Measurements from ENCODE around the gene ARHGAP15.

Gene ARHGAP15

GRCh38 chr2:143142598-143142997, 13.4 kb downstream of the ARHGAP15 start:
- TF ChIP-seq, protein P1, sequence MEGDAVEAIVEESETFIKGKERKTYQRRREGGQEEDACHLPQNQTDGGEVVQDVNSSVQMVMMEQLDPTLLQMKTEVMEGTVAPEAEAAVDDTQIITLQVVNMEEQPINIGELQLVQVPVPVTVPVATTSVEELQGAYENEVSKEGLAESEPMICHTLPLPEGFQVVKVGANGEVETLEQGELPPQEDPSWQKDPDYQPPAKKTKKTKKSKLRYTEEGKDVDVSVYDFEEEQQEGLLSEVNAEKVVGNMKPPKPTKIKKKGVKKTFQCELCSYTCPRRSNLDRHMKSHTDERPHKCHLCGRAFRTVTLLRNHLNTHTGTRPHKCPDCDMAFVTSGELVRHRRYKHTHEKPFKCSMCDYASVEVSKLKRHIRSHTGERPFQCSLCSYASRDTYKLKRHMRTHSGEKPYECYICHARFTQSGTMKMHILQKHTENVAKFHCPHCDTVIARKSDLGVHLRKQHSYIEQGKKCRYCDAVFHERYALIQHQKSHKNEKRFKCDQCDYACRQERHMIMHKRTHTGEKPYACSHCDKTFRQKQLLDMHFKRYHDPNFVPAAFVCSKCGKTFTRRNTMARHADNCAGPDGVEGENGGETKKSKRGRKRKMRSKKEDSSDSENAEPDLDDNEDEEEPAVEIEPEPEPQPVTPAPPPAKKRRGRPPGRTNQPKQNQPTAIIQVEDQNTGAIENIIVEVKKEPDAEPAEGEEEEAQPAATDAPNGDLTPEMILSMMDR (IDR thresholded peaks at IDR 0.05): no peak

GRCh38 chr2:143144813-143145455, 15.7 kb downstream of the ARHGAP15 start:
- no peak for DNase-seq (ENCODE audit: low spot score)
- Histone ChIP-seq H3K4me3 (no peak overlapping the region), H3K27ac (no peak overlapping the region)
- TF ChIP-seq, protein P1 (IDR thresholded peaks at IDR 0.05): no peak

More at GRCh38 chr2:143142598-143142997, 13.4 kb downstream of the ARHGAP15 start:
- no peak for DNase-seq (ENCODE audit: low spot score)
- no peak overlapping the region for H3K4me3 ChIP-seq
- no peak overlapping the region for H3K27ac ChIP-seq

DNA sequence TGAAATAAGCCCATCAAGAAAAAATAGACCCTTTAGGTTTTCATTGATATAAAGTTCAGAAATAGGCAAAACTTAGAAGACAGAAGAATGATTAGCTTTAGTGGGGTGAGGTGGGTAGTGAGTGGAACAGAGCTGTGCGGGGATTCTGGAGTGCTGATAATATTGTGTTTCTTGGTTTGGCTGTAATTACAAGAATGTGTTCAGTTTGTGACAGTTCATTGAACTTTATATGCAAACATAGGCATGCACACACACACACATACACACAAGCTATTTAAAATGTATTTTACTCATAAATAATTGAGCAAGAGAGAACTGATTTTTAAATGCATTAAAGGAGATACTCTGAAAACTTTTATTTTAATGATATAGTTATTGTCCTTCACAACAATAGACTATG, 17.1 kb downstream of the ARHGAP15 start:
- Histone ChIP-seq H3K4me3 (no peak overlapping the region), H3K27ac (no peak overlapping the region)
- TF ChIP-seq, protein P1 (IDR thresholded peaks at IDR 0.05): no peak
- DNase-seq (ENCODE audit: low spot score): no peak

DNA sequence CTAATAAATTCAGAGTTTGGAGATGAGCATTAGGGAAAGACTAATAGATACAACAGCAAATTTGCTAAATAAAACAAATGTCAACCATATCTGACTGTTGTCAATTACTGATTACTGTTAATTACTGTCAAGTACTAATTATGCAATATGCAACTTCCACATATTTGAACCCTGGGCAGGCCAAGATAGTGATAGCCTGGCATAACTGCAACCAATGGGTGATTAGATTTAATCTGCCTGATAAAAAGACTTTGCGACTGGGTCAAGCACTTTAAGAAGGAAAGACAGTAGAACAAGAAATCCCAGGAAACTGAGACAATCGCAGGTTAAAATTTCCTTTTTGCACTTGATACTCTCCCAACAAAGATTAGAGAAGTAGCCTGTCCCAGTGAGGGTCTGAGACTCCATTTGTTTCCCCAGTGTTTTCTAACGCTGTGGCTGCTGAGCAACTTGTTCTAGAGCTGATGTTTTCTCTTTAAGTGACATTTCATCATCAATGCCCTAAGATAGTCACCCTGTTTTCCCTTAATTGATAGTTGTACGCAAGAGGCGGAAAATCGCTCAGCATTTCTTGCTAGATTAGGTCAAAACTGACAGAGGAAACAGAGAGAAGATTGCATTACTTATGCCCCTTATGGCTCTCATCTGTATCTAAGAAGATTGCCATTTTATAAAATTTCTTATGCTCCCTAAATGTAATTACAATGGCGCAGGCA, 17.8 kb downstream of the ARHGAP15 start:
- no peak for DNase-seq (ENCODE audit: low spot score)
- TF ChIP-seq, protein P1 (IDR thresholded peaks at IDR 0.05): no peak
- H3K4me3 ChIP-seq: no peak overlapping the region
- H3K27ac ChIP-seq: no peak overlapping the region

DNA sequence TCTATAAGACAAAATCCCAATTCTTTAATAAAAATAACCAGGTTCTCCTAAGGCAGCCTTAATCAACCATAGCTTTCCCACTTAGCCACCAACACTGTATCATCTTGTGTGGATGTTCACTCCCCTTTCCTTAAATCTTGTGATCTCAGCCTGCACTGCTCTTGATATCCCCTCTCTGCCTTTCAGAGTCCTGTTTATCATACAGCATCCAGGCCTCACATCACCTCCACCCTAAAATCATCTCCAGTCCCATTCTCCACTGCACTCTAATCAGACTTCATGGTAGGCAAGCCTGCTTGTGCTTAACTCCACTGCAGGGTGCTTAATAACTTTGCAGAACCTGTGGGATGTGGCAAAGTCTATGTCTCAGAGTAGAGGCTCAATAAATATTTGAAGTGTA, 18.8 kb downstream of the ARHGAP15 start:
- DNase-seq (ENCODE audit: low spot score): no peak
- no peak overlapping the region for H3K27ac ChIP-seq
- TF ChIP-seq, protein P1 (IDR thresholded peaks at IDR 0.05): no peak
- no peak overlapping the region for H3K4me3 ChIP-seq

- no peak for DNase-seq (ENCODE audit: low spot score)
- H3K4me3 ChIP-seq: no peak overlapping the region
- no peak overlapping the region for H3K27ac ChIP-seq
- TF ChIP-seq, protein P1 (IDR thresholded peaks at IDR 0.05): no peak
Measured at GRCh38 chr2:143148757-143149156, 19.5 kb downstream of the ARHGAP15 start.

DNA sequence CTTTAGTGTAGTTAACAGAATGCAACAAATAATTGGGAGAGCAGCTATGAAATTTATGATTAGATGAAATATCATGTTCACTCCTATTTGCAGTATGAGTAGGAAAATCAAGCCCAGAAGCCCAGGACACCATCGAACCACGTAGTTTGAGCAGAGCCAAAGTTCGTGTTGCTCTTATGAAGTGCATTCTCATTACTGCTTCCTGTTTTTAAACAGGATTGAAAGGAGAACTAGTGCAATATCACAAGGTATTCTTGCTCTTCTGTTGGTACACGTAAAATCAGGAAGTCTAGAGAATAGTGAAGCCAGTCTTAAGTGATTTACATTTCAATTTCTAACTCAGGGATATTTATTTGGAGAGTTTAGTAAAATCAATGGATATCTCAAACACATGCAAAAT, 21.1 kb downstream of the ARHGAP15 start:
- H3K4me3 ChIP-seq: no peak overlapping the region
- H3K27ac ChIP-seq: no peak overlapping the region
- TF ChIP-seq, protein P1 (IDR thresholded peaks at IDR 0.05): no peak
- no peak for DNase-seq (ENCODE audit: low spot score)

Data from coronary artery (tissue), 2 donors.